ENCODE data around the gene CELA2B. TPM values are rescaled to one million over a fixed set of nuclear protein-coding genes. Genes with fewer than 3 reads are reported as not detected.

The CELA2B gene
- total RNA-seq, 4 donors from 2014 or later: not detected

- peaks cover 0 to 7% of the 10 kb centered on the region in 2 donors for H3K4me1 ChIP-seq
- in situ Hi-C loops (cut with MboI; ENCODE audit: low sequenced_read_pairs in 4 of 4) (no loop called here), intact Hi-C loops (cut with DNase I; ENCODE audit: low total_unique reads) (no loop called here)
- no peaks in the 10 kb centered on the region for H3K9me3 ChIP-seq
- TF ChIP-seq CTCF (IDR thresholded peaks at IDR 0.05 in 4 of 5, conservative IDR thresholded peaks at IDR 0.05 in 1 of 5) (no peak), POLR2A (IDR thresholded peaks at IDR 0.05) (no peak)
- DNase-seq (no peak), ATAC-seq (no peak)
- H3K36me3 ChIP-seq: peaks cover 0 to 22% of the 10 kb centered on the region in 2 donors
- no peaks in the 10 kb centered on the region for H3K27me3 ChIP-seq
- no peak overlapping the region for H3K4me3 ChIP-seq
- H3K27ac ChIP-seq: no peak overlapping the region
Measured at GRCh38 chr1:15508700-15509487, 33.0 kb downstream of the CELA2B start.

- intact Hi-C loops (cut with DNase I; ENCODE audit: low total_unique reads) (no loop called here), in situ Hi-C loops (cut with MboI; ENCODE audit: low sequenced_read_pairs in 4 of 4) (no loop called here)
- Histone ChIP-seq H3K36me3 (peaks cover 0 to 22% of the 10 kb centered on the region in 2 donors), H3K4me1 (peaks cover 0 to under 1% of the 10 kb centered on the region in 2 donors), H3K27me3 (no peaks in the 10 kb centered on the region), H3K9me3 (no peaks in the 10 kb centered on the region), H3K4me3 (no peak overlapping the region), H3K27ac (no peak overlapping the region)
- no peak for TF ChIP-seq POLR2A (IDR thresholded peaks at IDR 0.05)
- TF ChIP-seq CTCF (IDR thresholded peaks at IDR 0.05 in 4 of 5, conservative IDR thresholded peaks at IDR 0.05 in 1 of 5): no peak
- DNase-seq (no peak), ATAC-seq (no peak)
Measured at GRCh38 chr1:15509586-15509985, 33.7 kb downstream of the CELA2B start.

- H3K9me3 ChIP-seq: no peaks in the 10 kb centered on the region
- no peaks in the 10 kb centered on the region for H3K27me3 ChIP-seq
- DNase-seq: no peak
- in situ Hi-C loops (cut with MboI; ENCODE audit: low sequenced_read_pairs in 4 of 4) (no loop called here), intact Hi-C loops (cut with DNase I; ENCODE audit: low total_unique reads) (no loop called here)
- peaks cover 0 to 11% of the 10 kb centered on the region in 2 donors for H3K36me3 ChIP-seq
- H3K27ac ChIP-seq: no peak overlapping the region
- no peaks in the 10 kb centered on the region for H3K4me1 ChIP-seq
- TF ChIP-seq POLR2A (IDR thresholded peaks at IDR 0.05) (no peak), CTCF (IDR thresholded peaks at IDR 0.05 in 4 of 5, conservative IDR thresholded peaks at IDR 0.05 in 1 of 5) (no peak)
- H3K4me3 ChIP-seq: no peak overlapping the region
- no peak for ATAC-seq
Measured at GRCh38 chr1:15510611-15511405, 34.9 kb downstream of the CELA2B start.

- no peaks in the 10 kb centered on the region for H3K27me3 ChIP-seq
- H3K36me3 ChIP-seq: peaks cover 0 to 11% of the 10 kb centered on the region in 2 donors
- H3K4me3 ChIP-seq: no peak overlapping the region
- ATAC-seq (no peak), DNase-seq (no peak)
- in situ Hi-C loops (cut with MboI; ENCODE audit: low sequenced_read_pairs in 4 of 4): no loop called here
- no peak overlapping the region for H3K27ac ChIP-seq
- no peaks in the 10 kb centered on the region for H3K9me3 ChIP-seq
- intact Hi-C loops (cut with DNase I; ENCODE audit: low total_unique reads): no loop called here
- no peak for TF ChIP-seq CTCF (IDR thresholded peaks at IDR 0.05 in 4 of 5, conservative IDR thresholded peaks at IDR 0.05 in 1 of 5)
- TF ChIP-seq POLR2A (IDR thresholded peaks at IDR 0.05): no peak
- H3K4me1 ChIP-seq: no peaks in the 10 kb centered on the region
Measured at GRCh38 chr1:15513192-15513591, 37.3 kb downstream of the CELA2B start.

Measured in gastrocnemius medialis (tissue), 4 donors.